ENCODE results near the gene KAZN. TPM values are rescaled to one million over a fixed set of nuclear protein-coding genes. Genes with fewer than 3 reads are reported as not detected.

KAZN gene
- total and polyA plus RNA-seq, 2 of the 8 experiments (the other 6 are each of a cell fraction or from before 2014, with no cell fraction given) = 3.7 to 11.8 TPM

DNA sequence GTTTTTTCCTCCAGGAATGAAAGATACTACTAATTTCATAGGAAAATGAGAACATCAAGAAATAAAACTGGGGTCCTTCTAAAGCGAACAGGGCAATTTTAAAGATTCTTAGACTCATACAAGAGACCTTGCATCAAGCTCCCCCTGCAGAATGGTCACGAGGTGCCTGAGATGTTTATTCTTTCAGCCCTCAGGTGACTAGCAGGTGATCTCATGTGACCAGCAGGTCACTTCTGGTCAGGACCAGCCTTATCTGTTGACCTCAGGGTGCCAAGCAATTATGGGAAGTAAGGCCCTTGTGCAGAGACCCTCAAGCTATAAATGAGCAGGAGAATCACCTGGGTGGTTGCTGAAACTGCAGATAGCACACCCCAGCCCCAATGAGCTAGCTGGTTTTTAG, 534.5 kb downstream of the KAZN start:
- no peak overlapping the region for H4K91ac ChIP-seq (replicated peaks; ENCODE audit: insufficient read length, low read length)
- no peak overlapping the region for H3K14ac ChIP-seq (ENCODE audit: insufficient read length)
- H3K23ac ChIP-seq (ENCODE audit: insufficient read length) = no peak overlapping the region
- H3K9ac ChIP-seq (replicated peaks in 1 of 4; ENCODE audit: extremely low read depth in 1 of 4, low read depth in 3 of 4, low read length in 3 of 4) = no peak overlapping the region
- peaks cover 0 to 3% (median 0%) of the 10 kb centered on the region in 4 experiments; a peak in 2 of 7 replicates for H3K4me1 ChIP-seq (replicated peaks in 1 of 4; ENCODE audit: control insufficient read depth in 3 of 4, insufficient read depth in 4 of 4, low read length in 3 of 4)
- H4K5ac ChIP-seq (ENCODE audit: insufficient read length, low read depth, low read length) = no peak overlapping the region
- H3K27me3 ChIP-seq (replicated peaks in 1 of 4; ENCODE audit: control insufficient read depth in 3 of 4, extremely low read depth in 1 of 4, insufficient read depth in 3 of 4, low read length in 3 of 4) = no peaks in the 10 kb centered on the region; a peak in 1 of 7 replicates
- no peaks in the 10 kb centered on the region for H3K79me2 ChIP-seq (ENCODE audit: control insufficient read depth in 1 of 2, insufficient read depth in 2 of 2, low read length in 2 of 2)
- H3K56ac ChIP-seq (replicated peaks; ENCODE audit: insufficient read length, low read depth, low read length) = no peak overlapping the region
- no peak overlapping the region for H2BK12ac ChIP-seq (ENCODE audit: low read depth, low read length)
- H3K4me2 ChIP-seq (ENCODE audit: insufficient read depth in 1 of 2, low read depth in 2 of 2, low read length in 2 of 2) = no peak overlapping the region
- no peak overlapping the region for H2AFZ ChIP-seq (ENCODE audit: low read length)
- FAIRE-seq (no peak), DNase-seq (ENCODE audit: low read depth in 1 of 2, low spot score in 2 of 2) (no peak)
- no peak overlapping the region for H2AK5ac ChIP-seq (ENCODE audit: low read depth, low read length)
- no peak overlapping the region for H2BK15ac ChIP-seq (ENCODE audit: low read length)
- H3K18ac ChIP-seq (ENCODE audit: extremely low read depth, low read length) = no peak overlapping the region
- H2BK20ac ChIP-seq (ENCODE audit: low read length) = no peak overlapping the region
- peaks cover 0 to 3% of the 10 kb centered on the region in 2 experiments; a peak in 1 of 4 replicates for H3K9me3 ChIP-seq (ENCODE audit: insufficient read depth in 2 of 2, low read depth in 1 of 2, low read length in 1 of 2)
- H2BK5ac ChIP-seq (ENCODE audit: low read depth, low read length) = no peak overlapping the region
- POLR2A ChIA-PET (ENCODE audit: partially characterized antibody) = interaction anchor here (0.7 kb wide), 1 partner anchor 120 kb away, joined by 3 read pairs; no protein-coding TSS in a partner anchor
- H3K23me2 ChIP-seq (ENCODE audit: low read depth, low read length) = no peaks in the 10 kb centered on the region
- H3K4me3 ChIP-seq (ENCODE audit: extremely low read depth in 1 of 4, insufficient read depth in 2 of 4, low read depth in 3 of 4, low read length in 4 of 4) = no peak overlapping the region
- CTCF ChIA-PET (ENCODE audit: partially characterized antibody) = interaction anchor here (0.7 to 2.1 kb wide), 3 partner anchors 16 to 20 kb away, joined by 3 to 5 read pairs (median 3); partner anchors contain the start of gene TMEM51
- no peak overlapping the region for H4K8ac ChIP-seq (ENCODE audit: extremely low read depth, insufficient read depth, low read length)
- 88% methylated on average over 2 of the region's 2 CpGs; no CpG with 5 or more reads in 1 of the 2 experiments for WGBS, 2 experiments (ENCODE audit: extremely low coverage in 1 of 2, insufficient coverage in 1 of 2, insufficient read length in 1 of 2, insufficient replicate concordance in 2 of 2, low coverage in 1 of 2, low lambda C conversion rate in 2 of 2, missing lambda C conversion rate in 1 of 2)
- no peak overlapping the region for H2BK120ac ChIP-seq (replicated peaks; ENCODE audit: low read depth, low read length)
- no peaks in the 10 kb centered on the region for H3K79me1 ChIP-seq (ENCODE audit: low read depth, low read length)
- no peak overlapping the region for H3K27ac ChIP-seq (ENCODE audit: low read depth, low read length)
- no peaks in the 10 kb centered on the region for H4K20me1 ChIP-seq (replicated peaks in 1 of 2; ENCODE audit: control insufficient read depth in 1 of 2, insufficient read depth in 2 of 2, low read length in 2 of 2)
- no peaks in the 10 kb centered on the region for H3K36me3 ChIP-seq (ENCODE audit: control insufficient read depth in 2 of 4, insufficient read depth in 4 of 4, low read length in 3 of 4)
- no peak overlapping the region for H3K4ac ChIP-seq (replicated peaks; ENCODE audit: insufficient read length, low read depth, low read length)
- no peak for TF ChIP-seq TCF12 (IDR thresholded peaks at IDR 0.05; ENCODE audit: low read depth, low read length)
- no peak for TF ChIP-seq BACH1 (IDR thresholded peaks at IDR 0.05; ENCODE audit: low read length)
- TF ChIP-seq POLR2AphosphoS5 (IDR thresholded peaks at IDR 0.05; ENCODE audit: low read depth, low read length) = no peak
- TF ChIP-seq YY1 (IDR thresholded peaks at IDR 0.05; ENCODE audit: low read depth, low read length) = no peak
- no peak for TF ChIP-seq HDAC6 (IDR thresholded peaks at IDR 0.05; ENCODE audit: low read depth, low read length)
- TF ChIP-seq POLR2A (IDR thresholded peaks at IDR 0.05; ENCODE audit: control extremely low read depth in 1 of 2, low read depth in 2 of 2, low read length in 2 of 2) = no peak
- no peak for TF ChIP-seq NRF1 (IDR thresholded peaks at IDR 0.05; ENCODE audit: low read depth, low read length)
- TF ChIP-seq BRCA1 (IDR thresholded peaks at IDR 0.05; ENCODE audit: low read depth, low read length) = no peak
- no peak for TF ChIP-seq ZNF274 (IDR thresholded peaks at IDR 0.05; ENCODE audit: borderline replicate concordance, extremely low read depth, low read length)
- TF ChIP-seq, protein P1, sequence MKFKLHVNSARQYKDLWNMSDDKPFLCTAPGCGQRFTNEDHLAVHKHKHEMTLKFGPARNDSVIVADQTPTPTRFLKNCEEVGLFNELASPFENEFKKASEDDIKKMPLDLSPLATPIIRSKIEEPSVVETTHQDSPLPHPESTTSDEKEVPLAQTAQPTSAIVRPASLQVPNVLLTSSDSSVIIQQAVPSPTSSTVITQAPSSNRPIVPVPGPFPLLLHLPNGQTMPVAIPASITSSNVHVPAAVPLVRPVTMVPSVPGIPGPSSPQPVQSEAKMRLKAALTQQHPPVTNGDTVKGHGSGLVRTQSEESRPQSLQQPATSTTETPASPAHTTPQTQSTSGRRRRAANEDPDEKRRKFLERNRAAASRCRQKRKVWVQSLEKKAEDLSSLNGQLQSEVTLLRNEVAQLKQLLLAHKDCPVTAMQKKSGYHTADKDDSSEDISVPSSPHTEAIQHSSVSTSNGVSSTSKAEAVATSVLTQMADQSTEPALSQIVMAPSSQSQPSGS (IDR thresholded peaks at IDR 0.05; ENCODE audit: low read length) = no peak
- TF ChIP-seq, protein P2, sequence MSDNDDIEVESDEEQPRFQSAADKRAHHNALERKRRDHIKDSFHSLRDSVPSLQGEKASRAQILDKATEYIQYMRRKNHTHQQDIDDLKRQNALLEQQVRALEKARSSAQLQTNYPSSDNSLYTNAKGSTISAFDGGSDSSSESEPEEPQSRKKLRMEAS (IDR thresholded peaks at IDR 0.05) = no peak
- TF ChIP-seq EGR1 (IDR thresholded peaks at IDR 0.05; ENCODE audit: borderline replicate concordance, low read depth, low read length) = no peak
- TF ChIP-seq GABPA (IDR thresholded peaks at IDR 0.05; ENCODE audit: borderline replicate concordance, insufficient read depth, low read length) = no peak
- TF ChIP-seq RXRA (IDR thresholded peaks at IDR 0.05; ENCODE audit: insufficient read depth, low read depth, low read length) = no peak
